Measurements from ENCODE around the gene NEK4. TPM values are rescaled to one million over a fixed set of nuclear protein-coding genes. Genes with fewer than 3 reads are reported as not detected.
A peak's percentile ranks its signal among the peaks of the same experiment; 100 is the strongest.

NEK4 gene
- total and polyA plus RNA-seq, 2 of the 13 experiments (the other 11 are each of a cell fraction or from before 2014, with no cell fraction given) = 16.5 to 38.0 TPM

DNA sequence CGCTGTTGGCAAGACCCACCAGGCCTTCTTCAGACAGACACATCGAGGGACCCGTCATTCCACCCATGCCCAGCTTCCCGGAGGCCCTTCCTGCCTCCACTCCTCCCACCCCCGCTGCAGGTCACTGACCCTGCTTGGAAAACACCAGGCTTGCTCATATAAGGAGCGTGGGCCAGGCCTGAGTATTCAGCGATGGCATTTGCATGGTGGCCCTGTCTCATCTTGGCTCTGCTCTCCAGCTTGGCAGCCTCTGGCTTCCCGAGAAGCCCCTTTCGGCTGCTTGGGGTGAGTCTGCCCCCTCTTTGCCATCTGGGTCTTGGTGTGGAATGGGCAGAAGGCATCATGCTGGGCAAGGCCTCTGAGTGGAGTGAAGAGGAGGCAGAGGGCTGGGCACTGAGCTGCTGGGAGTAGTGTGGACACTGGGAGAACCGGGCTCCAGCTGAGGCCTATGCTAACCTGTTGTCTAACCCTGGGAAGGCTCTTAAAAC, 23.9 kb upstream of the NEK4 start, which contains the start of gene ITIH3 (continued):
- TF ChIP-seq SUZ12 (IDR thresholded peaks at IDR 0.05; ENCODE audit: low read depth, low read length) = no peak
- no peak for TF ChIP-seq ATRX (CRISPR knock-in tag; IDR thresholded peaks at IDR 0.05; ENCODE audit: borderline replicate concordance)
- TF ChIP-seq KDM5B (CRISPR knock-in tag; IDR thresholded peaks at IDR 0.05; ENCODE audit: borderline replicate concordance) = peak; percentile 50; the same call in 1 of the 2 replicates
- TF ChIP-seq MXD4 (CRISPR knock-in tag; IDR thresholded peaks at IDR 0.05) = no peak
- TF ChIP-seq, protein P1, sequence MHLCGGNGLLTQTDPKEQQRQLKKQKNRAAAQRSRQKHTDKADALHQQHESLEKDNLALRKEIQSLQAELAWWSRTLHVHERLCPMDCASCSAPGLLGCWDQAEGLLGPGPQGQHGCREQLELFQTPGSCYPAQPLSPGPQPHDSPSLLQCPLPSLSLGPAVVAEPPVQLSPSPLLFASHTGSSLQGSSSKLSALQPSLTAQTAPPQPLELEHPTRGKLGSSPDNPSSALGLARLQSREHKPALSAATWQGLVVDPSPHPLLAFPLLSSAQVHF (CRISPR knock-in tag; IDR thresholded peaks at IDR 0.05) = no peak
- TF ChIP-seq ZNF160 (CRISPR knock-in tag; IDR thresholded peaks at IDR 0.05) = no peak
- no peak for TF ChIP-seq JUN (CRISPR knock-in tag; IDR thresholded peaks at IDR 0.05)
- TF ChIP-seq CCAR2 (optimal IDR thresholded peaks at IDR 0.05; ENCODE audit: low read depth, low read length) = no peak
- no peak for TF ChIP-seq RNF2 (conservative IDR thresholded peaks at IDR 0.05; ENCODE audit: low read depth)
- TF ChIP-seq SP1 (IDR thresholded peaks at IDR 0.05) = no peak
- no peak for TF ChIP-seq SP1 (CRISPR knock-in tag; IDR thresholded peaks at IDR 0.05)
- no peak for TF ChIP-seq HNRNPH1 (optimal IDR thresholded peaks at IDR 0.05; ENCODE audit: low read depth, low read length)
- TF ChIP-seq, protein P2, sequence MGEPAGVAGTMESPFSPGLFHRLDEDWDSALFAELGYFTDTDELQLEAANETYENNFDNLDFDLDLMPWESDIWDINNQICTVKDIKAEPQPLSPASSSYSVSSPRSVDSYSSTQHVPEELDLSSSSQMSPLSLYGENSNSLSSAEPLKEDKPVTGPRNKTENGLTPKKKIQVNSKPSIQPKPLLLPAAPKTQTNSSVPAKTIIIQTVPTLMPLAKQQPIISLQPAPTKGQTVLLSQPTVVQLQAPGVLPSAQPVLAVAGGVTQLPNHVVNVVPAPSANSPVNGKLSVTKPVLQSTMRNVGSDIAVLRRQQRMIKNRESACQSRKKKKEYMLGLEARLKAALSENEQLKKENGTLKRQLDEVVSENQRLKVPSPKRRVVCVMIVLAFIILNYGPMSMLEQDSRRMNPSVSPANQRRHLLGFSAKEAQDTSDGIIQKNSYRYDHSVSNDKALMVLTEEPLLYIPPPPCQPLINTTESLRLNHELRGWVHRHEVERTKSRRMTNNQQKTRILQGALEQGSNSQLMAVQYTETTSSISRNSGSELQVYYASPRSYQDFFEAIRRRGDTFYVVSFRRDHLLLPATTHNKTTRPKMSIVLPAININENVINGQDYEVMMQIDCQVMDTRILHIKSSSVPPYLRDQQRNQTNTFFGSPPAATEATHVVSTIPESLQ (CRISPR knock-in tag; conservative IDR thresholded peaks at IDR 0.05) = no peak
- TF ChIP-seq, protein P3, sequence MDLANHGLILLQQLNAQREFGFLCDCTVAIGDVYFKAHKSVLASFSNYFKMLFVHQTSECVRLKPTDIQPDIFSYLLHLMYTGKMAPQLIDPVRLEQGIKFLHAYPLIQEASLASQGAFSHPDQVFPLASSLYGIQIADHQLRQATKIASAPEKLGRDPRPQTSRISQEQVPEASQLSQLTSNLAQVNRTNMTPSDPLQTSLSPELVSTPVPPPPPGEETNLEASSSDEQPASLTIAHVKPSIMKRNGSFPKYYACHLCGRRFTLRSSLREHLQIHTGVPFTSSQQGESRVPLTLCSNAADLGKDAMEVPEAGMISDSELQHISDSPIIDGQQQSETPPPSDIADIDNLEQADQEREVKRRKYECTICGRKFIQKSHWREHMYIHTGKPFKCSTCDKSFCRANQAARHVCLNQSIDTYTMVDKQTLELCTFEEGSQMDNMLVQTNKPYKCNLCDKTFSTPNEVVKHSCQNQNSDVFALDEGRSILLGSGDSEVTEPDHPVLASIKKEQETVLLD (CRISPR knock-in tag; IDR thresholded peaks at IDR 0.05; ENCODE audit: low read depth) = no peak
- no peak for TF ChIP-seq ZC3H4 (CRISPR knock-in tag; IDR thresholded peaks at IDR 0.05; ENCODE audit: borderline replicate concordance)
- no peak; the same call in 1 of the 2 replicates for TF ChIP-seq ZNF816 (CRISPR knock-in tag; IDR thresholded peaks at IDR 0.05; ENCODE audit: borderline replicate concordance)
- TF ChIP-seq TEAD3 (CRISPR knock-in tag; optimal IDR thresholded peaks at IDR 0.05; ENCODE audit: borderline replicate concordance) = peak; percentile 40
- no peak for TF ChIP-seq MTF2 (CRISPR knock-in tag; IDR thresholded peaks at IDR 0.05; ENCODE audit: borderline replicate concordance)
- no peak for TF ChIP-seq ZNF317 (CRISPR knock-in tag; IDR thresholded peaks at IDR 0.05)
- peak; percentile 32; the same call in 1 of the 2 replicates for TF ChIP-seq CHD4 (IDR thresholded peaks at IDR 0.05; ENCODE audit: borderline replicate concordance, low read length)
- TF ChIP-seq ZNF207 (IDR thresholded peaks at IDR 0.05; ENCODE audit: borderline replicate concordance) = no peak
- TF ChIP-seq NR2F2 (IDR thresholded peaks at IDR 0.05; ENCODE audit: borderline replicate concordance, low read depth) = peak; percentile 71
- TF ChIP-seq, protein P4, sequence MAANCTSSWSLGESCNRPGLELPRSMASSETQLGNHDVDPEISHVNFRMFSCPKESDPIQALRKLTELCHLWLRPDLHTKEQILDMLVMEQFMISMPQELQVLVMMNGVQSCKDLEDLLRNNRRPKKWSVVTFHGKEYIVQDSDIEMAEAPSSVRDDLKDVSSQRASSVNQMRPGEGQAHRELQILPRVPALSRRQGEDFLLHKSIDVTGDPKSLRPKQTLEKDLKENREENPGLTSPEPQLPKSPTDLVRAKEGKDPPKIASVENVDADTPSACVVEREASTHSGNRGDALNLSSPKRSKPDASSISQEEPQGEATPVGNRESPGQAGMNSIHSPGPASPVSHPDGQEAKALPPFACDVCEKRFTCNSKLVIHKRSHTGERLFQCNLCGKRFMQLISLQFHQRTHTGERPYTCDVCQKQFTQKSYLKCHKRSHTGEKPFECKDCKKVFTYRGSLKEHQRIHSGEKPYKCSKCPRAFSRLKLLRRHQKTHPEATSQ (CRISPR knock-in tag; IDR thresholded peaks at IDR 0.05; ENCODE audit: borderline replicate concordance) = no peak
- no peak for TF ChIP-seq PAF1 (CRISPR knock-in tag; IDR thresholded peaks at IDR 0.05)
- TF ChIP-seq ZSCAN30 (CRISPR knock-in tag; IDR thresholded peaks at IDR 0.05) = no peak
- TF ChIP-seq ZNF775 (CRISPR knock-in tag; IDR thresholded peaks at IDR 0.05; ENCODE audit: borderline replicate concordance) = no peak
- no peak for TF ChIP-seq ZNF350 (CRISPR knock-in tag; IDR thresholded peaks at IDR 0.05; ENCODE audit: borderline replicate concordance, low read depth)
- no peak for TF ChIP-seq ATF7 (IDR thresholded peaks at IDR 0.05)
- TF ChIP-seq ATF7 (CRISPR knock-in tag; IDR thresholded peaks at IDR 0.05) = no peak

All from HepG2 (cell line).